ENCODE results near the gene GLG1. TPM values are rescaled to one million over a fixed set of nuclear protein-coding genes. Genes with fewer than 3 reads are reported as not detected.

The GLG1 gene
- total and polyA plus RNA-seq, 3 experiments from 2014 or later, result 52.3 to 174 (median 56.7) TPM

DNA sequence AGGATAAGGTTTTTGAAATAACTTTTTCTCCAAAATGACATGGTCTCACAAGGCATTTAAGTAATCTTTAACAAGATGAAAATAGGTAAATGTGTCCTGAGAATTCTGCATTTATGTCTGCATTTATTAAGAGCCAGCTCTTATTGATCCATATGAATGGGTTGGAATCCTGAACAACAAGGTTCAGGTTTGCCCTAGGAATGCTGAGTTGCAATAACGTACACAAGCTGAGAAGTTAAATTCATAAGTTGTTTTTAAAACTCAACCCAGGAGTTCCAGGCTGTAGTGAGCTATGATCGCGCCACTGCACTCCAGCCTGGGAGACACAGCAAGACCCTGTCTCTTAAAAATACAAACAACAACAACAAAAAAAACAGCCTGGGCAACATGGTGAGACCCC is 28.1 kb downstream of the GLG1 start:
- ChIA-PET CTCF (interaction anchor here (2.2 kb wide), 1 partner anchor 44 kb away, joined by 4 read pairs; no protein-coding TSS in a partner anchor), POLR2A (no interaction called here)
- Mint-ChIP-seq H3K36me3 (peaks cover 0 to 19% (median 4%) of the 10 kb centered on the region in 3 donors), H3K4me3 (peak overlapping the region in 1 of 7 donors; percentile 15), H3K4me1 (peaks cover 57 to 88% (median 82%) of the 10 kb centered on the region in 3 donors), H3K27ac (peak overlapping the region in 3 of 8 donors; percentile 8 to 39 (median 33)), H3K9me3 (no peaks in the 10 kb centered on the region), H3K27me3 (peaks cover 0 to under 1% of the 10 kb centered on the region in 2 donors)
- DNase-seq, result no peak
- Histone ChIP-seq H3K9me3 (ENCODE audit: low read length) (no peaks in the 10 kb centered on the region), H3K4me1 (ENCODE audit: insufficient read depth, low read length) (peaks cover 39% of the 10 kb centered on the region), H3K4me3 (ENCODE audit: low read length) (no peak overlapping the region), H3K27ac (ENCODE audit: low read depth, low read length) (no peak overlapping the region), H3K27me3 (ENCODE audit: insufficient read depth, low read length, poor library complexity, severe bottlenecking) (no peaks in the 10 kb centered on the region), H3K36me3 (ENCODE audit: insufficient read depth, low read length) (no peaks in the 10 kb centered on the region)

DNA sequence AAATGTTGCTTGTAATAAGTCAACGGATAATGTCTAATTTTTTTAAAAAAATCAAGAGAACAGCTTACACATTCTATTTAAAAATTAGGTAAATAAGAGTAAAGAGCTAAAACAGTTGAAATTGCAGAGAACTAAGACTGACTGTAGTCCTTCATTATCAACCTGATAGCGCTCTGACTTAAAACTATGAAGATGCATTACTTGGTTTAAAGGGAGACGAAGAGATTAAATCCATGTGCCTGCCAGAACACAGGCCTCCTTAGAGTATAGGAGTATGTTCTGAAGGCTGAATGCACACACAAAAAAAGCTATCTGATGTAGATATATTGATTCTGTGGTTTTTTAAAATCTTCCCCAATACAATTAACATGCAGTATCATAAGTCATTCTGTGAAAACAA is 28.5 kb downstream of the GLG1 start:
- ChIA-PET POLR2A (no interaction called here), CTCF (interaction anchor here (2.2 kb wide), 1 partner anchor 44 kb away, joined by 4 read pairs; no protein-coding TSS in a partner anchor)
- H3K27ac ChIP-seq (ENCODE audit: low read depth, low read length), result no peak overlapping the region
- Mint-ChIP-seq H3K36me3 (peaks cover 0 to 17% (median 4%) of the 10 kb centered on the region in 3 donors), H3K9me3 (no peaks in the 10 kb centered on the region), H3K4me3 (peak overlapping the region in 1 of 7 donors; percentile 49), H3K27me3 (peaks cover 0 to 1% of the 10 kb centered on the region in 2 donors), H3K27ac (peak overlapping the region in 1 of 8 donors; percentile 8), H3K4me1 (peaks cover 54 to 87% (median 80%) of the 10 kb centered on the region in 3 donors)
- H3K36me3 ChIP-seq (ENCODE audit: insufficient read depth, low read length), result no peaks in the 10 kb centered on the region
- no peak overlapping the region for H3K4me3 ChIP-seq (ENCODE audit: low read length)
- H3K27me3 ChIP-seq (ENCODE audit: insufficient read depth, low read length, poor library complexity, severe bottlenecking), result no peaks in the 10 kb centered on the region
- H3K9me3 ChIP-seq (ENCODE audit: low read length), result no peaks in the 10 kb centered on the region
- DNase-seq, result no peak
- H3K4me1 ChIP-seq (ENCODE audit: insufficient read depth, low read length), result peaks cover 38% of the 10 kb centered on the region

DNA sequence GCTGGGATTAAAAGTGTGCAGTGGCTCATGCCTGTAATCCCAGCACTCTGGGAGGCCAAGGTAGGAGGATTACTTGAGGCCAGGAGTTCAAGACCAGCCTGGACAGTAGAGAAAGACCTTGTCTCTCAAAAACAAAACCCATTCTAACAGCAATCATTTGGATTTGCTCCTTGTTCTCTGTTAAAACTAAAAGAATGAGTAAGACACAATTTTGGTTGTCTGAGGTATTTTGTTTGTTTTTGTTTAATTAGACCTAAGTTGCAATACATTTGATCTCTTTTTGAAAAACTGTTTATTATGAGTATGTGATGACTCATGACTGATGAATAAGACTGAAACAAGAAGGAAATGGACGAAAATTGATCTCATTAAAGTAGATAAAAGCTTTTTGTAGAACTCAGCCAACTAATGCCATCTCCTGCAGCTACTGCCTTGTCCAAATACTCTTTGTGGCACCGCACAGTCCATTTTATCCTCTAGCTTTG is 29.0 kb downstream of the GLG1 start:
- Mint-ChIP-seq H3K9me3 (no peaks in the 10 kb centered on the region), H3K4me3 (peak overlapping the region in 2 of 7 donors; percentile 4 to 49), H3K27ac (peak overlapping the region in 4 of 8 donors; percentile 60 to 78 (median 66)), H3K4me1 (peaks cover 54 to 84% (median 80%) of the 10 kb centered on the region in 3 donors), H3K36me3 (peaks cover 0 to 17% (median 4%) of the 10 kb centered on the region in 3 donors), H3K27me3 (peaks cover 0 to 1% of the 10 kb centered on the region in 2 donors)
- POLR2A ChIA-PET, result no interaction called here
- Histone ChIP-seq H3K9me3 (ENCODE audit: low read length) (no peaks in the 10 kb centered on the region), H3K4me3 (ENCODE audit: low read length) (no peak overlapping the region), H3K4me1 (ENCODE audit: insufficient read depth, low read length) (peaks cover 33% of the 10 kb centered on the region), H3K27ac (ENCODE audit: low read depth, low read length) (no peak overlapping the region), H3K27me3 (ENCODE audit: insufficient read depth, low read length, poor library complexity, severe bottlenecking) (no peaks in the 10 kb centered on the region), H3K36me3 (ENCODE audit: insufficient read depth, low read length) (no peaks in the 10 kb centered on the region)
- CTCF ChIA-PET, result no interaction called here
- DNase-seq, result no peak

DNA sequence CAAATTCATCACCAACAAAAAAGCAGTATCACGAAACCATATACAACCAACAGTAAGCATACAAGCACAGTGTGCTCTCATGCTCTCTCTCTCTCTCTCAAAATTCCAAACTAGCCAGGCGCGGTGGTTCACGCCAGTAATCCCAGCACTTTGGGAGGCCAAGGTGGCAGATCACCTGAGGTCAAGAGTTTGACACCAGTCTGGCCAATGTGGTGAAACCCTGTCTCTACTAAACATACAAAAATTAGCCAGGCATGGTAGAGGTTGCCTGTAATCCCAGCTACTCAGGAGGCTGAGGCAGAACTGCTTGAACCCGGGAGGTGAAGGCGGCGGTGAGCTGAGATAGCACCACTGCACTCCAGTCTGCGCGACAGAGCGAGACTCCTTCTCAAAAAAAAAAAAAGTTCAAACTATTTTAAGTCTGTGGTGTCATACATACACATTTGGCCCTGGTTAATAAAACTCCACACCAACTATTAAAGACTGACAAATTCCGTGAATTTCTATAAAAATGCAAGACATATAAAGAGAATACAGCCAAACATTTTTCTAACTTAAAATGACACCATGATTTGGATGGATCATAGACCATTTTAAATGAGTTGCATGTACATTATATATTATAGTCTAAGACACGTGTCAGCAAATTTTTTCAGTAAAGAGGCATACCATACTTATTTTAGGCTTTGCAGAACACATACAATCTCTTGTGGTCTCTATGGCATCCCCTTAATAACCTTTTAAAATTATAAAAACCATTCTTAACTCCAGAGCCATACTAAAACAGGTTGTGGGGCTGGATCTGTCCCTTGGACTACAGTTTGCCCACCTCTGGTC is 30.9 kb downstream of the GLG1 start:
- DNase-seq, result no peak
- CTCF ChIA-PET, result no interaction called here
- H3K4me1 ChIP-seq (ENCODE audit: insufficient read depth, low read length), result peaks cover 37% of the 10 kb centered on the region

DNA sequence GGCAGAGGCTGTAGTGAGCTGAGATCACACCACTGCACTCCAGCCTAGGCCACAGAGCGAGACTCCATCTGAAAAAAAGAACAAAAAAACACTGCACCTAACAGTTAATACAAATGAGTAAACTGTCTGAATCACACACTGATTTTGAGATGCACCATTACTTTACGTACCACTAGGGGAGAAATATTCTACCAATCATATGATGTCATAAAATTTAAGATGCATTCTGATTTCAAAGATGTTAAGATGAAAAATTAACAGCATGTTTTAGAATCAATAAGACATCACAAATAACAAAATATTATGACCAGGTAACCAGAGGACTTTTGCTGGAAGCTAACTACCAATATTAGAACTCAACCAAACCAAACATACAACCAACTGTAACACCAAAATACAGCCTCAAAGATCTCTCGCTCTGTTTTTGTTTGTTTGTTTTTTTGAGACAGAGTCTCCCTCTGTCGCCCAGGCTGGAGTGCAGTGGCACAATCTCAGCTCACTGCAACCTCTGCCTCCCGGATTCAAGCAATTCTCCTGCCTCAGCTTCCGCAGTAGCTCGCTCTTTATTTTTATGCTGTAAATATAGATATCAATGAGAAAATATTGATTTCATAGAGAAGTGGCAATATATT is 31.6 kb downstream of the GLG1 start:
- no peak for DNase-seq
- H3K27ac Mint-ChIP-seq, result peak overlapping the region in 3 of 8 donors; percentile 7 to 75 (median 46)
- H3K27me3 Mint-ChIP-seq, result peaks cover 0 to 1% of the 10 kb centered on the region in 2 donors
- ChIA-PET POLR2A (no interaction called here), CTCF (no interaction called here)
- H3K4me1 Mint-ChIP-seq, result peaks cover 55 to 85% (median 80%) of the 10 kb centered on the region in 3 donors
- H3K4me3 Mint-ChIP-seq, result peak overlapping the region in 2 of 7 donors; percentile 33 to 40
- no peaks in the 10 kb centered on the region for H3K36me3 ChIP-seq (ENCODE audit: insufficient read depth, low read length)
- no peak overlapping the region for H3K27ac ChIP-seq (ENCODE audit: low read depth, low read length)
- peaks cover 0 to 10% (median 0%) of the 10 kb centered on the region in 3 donors for H3K36me3 Mint-ChIP-seq
- no peak overlapping the region for H3K4me3 ChIP-seq (ENCODE audit: low read length)
- H3K9me3 Mint-ChIP-seq, result no peaks in the 10 kb centered on the region
- no peaks in the 10 kb centered on the region for H3K9me3 ChIP-seq (ENCODE audit: low read length)
- H3K4me1 ChIP-seq (ENCODE audit: insufficient read depth, low read length), result peaks cover 44% of the 10 kb centered on the region
- no peaks in the 10 kb centered on the region for H3K27me3 ChIP-seq (ENCODE audit: insufficient read depth, low read length, poor library complexity, severe bottlenecking)

More for the DNA sequence above, 30.9 kb downstream of the GLG1 start:
- Histone ChIP-seq H3K27ac (ENCODE audit: low read depth, low read length) (no peak overlapping the region), H3K9me3 (ENCODE audit: low read length) (no peaks in the 10 kb centered on the region), H3K36me3 (ENCODE audit: insufficient read depth, low read length) (no peaks in the 10 kb centered on the region), H3K27me3 (ENCODE audit: insufficient read depth, low read length, poor library complexity, severe bottlenecking) (no peaks in the 10 kb centered on the region), H3K4me3 (ENCODE audit: low read length) (no peak overlapping the region)
- POLR2A ChIA-PET, result no interaction called here
- peaks cover 0 to 1% of the 10 kb centered on the region in 2 donors for H3K27me3 Mint-ChIP-seq
- H3K4me1 Mint-ChIP-seq, result peaks cover 55 to 85% (median 80%) of the 10 kb centered on the region in 3 donors
- H3K36me3 Mint-ChIP-seq, result peaks cover 0 to 13% (median 0%) of the 10 kb centered on the region in 3 donors
- peak overlapping the region in 1 of 7 donors; percentile 33 for H3K4me3 Mint-ChIP-seq
- H3K27ac Mint-ChIP-seq, result peak overlapping the region in 6 of 8 donors; percentile 7 to 75 (median 44)
- no peaks in the 10 kb centered on the region for H3K9me3 Mint-ChIP-seq

DNA sequence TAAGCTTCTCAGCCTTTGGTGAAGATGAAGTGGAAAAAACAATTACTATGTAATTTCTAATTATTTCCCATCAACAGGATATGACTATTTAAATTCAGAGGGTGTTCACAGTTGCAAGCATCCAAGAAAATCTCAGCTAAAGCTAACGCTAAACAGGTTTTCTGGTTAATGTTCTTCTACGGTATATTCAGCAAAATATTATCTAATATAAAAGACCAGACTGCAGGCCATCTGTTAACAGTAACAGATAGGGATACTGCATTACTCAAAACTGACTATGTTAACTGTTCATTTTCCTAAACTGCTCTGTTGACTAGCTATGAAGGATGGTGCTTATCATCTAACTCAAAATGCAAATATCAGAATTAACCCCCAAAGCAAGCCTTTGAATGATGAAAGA is 32.8 kb downstream of the GLG1 start:
- no peaks in the 10 kb centered on the region for H3K9me3 ChIP-seq (ENCODE audit: low read length)
- H3K4me3 ChIP-seq (ENCODE audit: low read length), result no peak overlapping the region
- H3K9me3 Mint-ChIP-seq, result no peaks in the 10 kb centered on the region
- no peaks in the 10 kb centered on the region for H3K36me3 ChIP-seq (ENCODE audit: insufficient read depth, low read length)
- ChIA-PET CTCF (no interaction called here), POLR2A (no interaction called here)
- peak overlapping the region in 2 of 8 donors; percentile 37 to 43 for H3K27ac Mint-ChIP-seq
- H3K36me3 Mint-ChIP-seq, result peaks cover 0 to 10% (median 0%) of the 10 kb centered on the region in 3 donors
- peaks cover 58 to 89% (median 83%) of the 10 kb centered on the region in 3 donors for H3K4me1 Mint-ChIP-seq
- DNase-seq, result no peak
- no peak overlapping the region for H3K4me3 Mint-ChIP-seq
- peaks cover 51% of the 10 kb centered on the region for H3K4me1 ChIP-seq (ENCODE audit: insufficient read depth, low read length)
- peaks cover 0 to 1% of the 10 kb centered on the region in 2 donors for H3K27me3 Mint-ChIP-seq
- H3K27ac ChIP-seq (ENCODE audit: low read depth, low read length), result no peak overlapping the region
- no peaks in the 10 kb centered on the region for H3K27me3 ChIP-seq (ENCODE audit: insufficient read depth, low read length, poor library complexity, severe bottlenecking)

DNA sequence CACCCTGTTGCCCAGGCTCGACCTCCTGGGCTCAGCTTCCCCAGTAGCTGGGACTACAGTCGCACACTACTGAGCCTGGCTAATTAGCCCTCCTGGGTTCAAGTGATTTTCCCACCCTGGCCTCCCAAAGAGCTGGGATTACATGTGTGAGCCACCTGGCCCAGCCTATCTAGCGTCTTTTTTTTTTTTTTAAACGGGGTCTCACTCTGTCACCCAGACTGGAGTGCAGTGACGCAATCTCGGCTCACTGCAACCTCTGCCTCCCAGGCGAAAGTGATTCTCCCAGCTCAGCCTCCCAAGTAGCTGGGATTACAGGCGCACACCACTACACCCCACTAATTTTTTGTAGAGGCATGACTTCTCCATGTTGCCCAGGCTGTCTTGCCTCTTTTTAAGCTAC is 33.3 kb downstream of the GLG1 start:
- Histone ChIP-seq H3K27ac (ENCODE audit: low read depth, low read length) (no peak overlapping the region), H3K9me3 (ENCODE audit: low read length) (no peaks in the 10 kb centered on the region), H3K4me3 (ENCODE audit: low read length) (no peak overlapping the region), H3K27me3 (ENCODE audit: insufficient read depth, low read length, poor library complexity, severe bottlenecking) (no peaks in the 10 kb centered on the region), H3K36me3 (ENCODE audit: insufficient read depth, low read length) (no peaks in the 10 kb centered on the region), H3K4me1 (ENCODE audit: insufficient read depth, low read length) (peaks cover 51% of the 10 kb centered on the region)
- CTCF ChIA-PET, result no interaction called here
- H3K4me3 Mint-ChIP-seq, result no peak overlapping the region
- peaks cover 0 to 1% of the 10 kb centered on the region in 2 donors for H3K27me3 Mint-ChIP-seq
- POLR2A ChIA-PET, result no interaction called here
- H3K27ac Mint-ChIP-seq, result peak overlapping the region in 3 of 8 donors; percentile 20 to 37 (median 29)
- peaks cover 57 to 89% (median 83%) of the 10 kb centered on the region in 3 donors for H3K4me1 Mint-ChIP-seq
- H3K9me3 Mint-ChIP-seq, result no peaks in the 10 kb centered on the region
- H3K36me3 Mint-ChIP-seq, result peaks cover 0 to 10% (median 0%) of the 10 kb centered on the region in 3 donors
- DNase-seq, result no peak
